Raji (cell line): ENCODE data around the gene YWHAG.

Experiments
- POLR2A ChIP-seq: IDR thresholded peaks from 2 replicates; pipeline ENCODE4 v1.6.1; 2011; ENCODE audit warnings: low read depth, low read length, control low read depth; ENCODE audit not compliant: insufficient read depth

Gene YWHAG

GRCh38 chr7:76356823-76357222 lies 2.0 kb downstream of the YWHAG start:
- no peak for TF ChIP-seq POLR2A

DNA sequence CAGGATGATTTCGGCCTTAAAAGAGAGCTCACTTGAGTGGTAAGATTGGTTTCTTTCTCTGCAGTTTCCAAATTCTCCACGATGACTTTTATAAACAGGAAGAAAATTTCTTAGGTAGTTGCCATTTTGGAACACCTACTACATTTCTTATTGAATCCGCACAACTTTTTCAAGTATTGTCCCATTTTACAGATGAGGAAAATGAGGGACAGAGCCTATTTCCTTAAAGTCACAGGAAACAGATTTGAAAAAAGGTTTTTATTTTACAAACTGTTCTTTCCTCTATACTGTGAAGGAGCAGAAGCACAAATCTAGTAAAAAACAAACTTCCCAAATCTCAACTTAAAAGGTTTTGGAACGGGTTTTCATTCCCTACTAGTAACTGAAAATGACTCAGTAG lies 2.7 kb downstream of the YWHAG start:
- TF ChIP-seq POLR2A: no peak

- TF ChIP-seq POLR2A: no peak
These were observed 3.6 kb downstream of the YWHAG start for GRCh38 chr7:76354981-76355730.

DNA sequence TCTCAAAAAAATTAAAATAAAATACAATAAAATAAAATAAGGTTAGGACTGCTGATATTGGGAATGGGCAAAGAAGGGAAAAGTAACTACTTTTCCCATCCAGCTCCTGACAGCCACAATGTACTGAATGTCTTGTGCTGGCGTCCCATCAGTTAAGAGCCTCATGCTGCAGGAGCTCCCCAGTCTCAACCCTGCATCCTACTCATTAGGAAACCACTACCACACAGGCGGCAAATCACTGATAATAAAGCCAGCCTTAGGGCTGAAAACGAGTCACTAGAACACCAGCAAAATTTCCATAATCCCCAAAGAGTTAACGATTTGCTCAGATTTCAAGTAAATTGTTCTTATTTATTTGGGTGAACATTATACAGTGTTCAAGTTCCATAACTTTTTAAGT lies 4.3 kb downstream of the YWHAG start:
- no peak for TF ChIP-seq POLR2A

DNA sequence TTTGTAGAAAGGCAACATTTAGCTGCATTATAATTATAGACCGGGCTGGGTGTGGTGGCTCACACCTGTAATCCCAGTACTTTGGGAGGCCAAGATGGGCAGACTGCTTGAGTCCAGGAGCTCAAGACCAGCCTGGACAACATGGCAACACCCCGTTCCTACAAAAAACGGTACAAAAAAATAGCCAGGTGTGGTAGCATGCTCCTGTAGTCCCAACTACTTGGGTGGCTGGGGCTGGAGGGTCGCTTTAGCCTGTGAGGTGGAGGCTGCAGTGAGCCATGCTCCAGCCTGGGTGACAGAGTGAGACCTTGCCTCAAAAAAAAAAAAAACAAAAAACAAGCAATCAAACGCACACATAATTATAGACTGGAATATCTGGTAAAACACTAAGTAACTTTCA lies 5.0 kb downstream of the YWHAG start:
- no peak for TF ChIP-seq POLR2A

GRCh38 chr7:76352193-76352592 lies 6.6 kb downstream of the YWHAG start:
- TF ChIP-seq POLR2A: no peak

DNA sequence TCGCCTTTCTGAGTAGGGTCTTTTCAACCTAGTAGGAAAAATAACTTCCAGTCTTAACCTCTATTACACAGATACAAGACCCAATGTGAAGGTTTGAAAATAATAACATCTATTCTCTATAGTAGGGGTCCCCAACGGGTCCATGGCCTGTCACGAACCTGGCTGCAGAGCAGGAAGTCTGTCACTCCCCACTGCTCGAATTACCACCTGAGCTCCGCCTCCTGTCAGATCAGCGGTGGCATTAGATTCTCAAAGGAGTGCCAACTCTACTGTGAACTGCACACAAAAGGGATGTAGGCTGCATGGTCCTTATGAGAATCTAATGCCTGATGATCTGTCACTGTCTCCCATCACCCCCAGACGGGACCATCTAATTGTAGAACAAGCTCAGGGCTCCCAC lies 7.4 kb downstream of the YWHAG start:
- no peak for TF ChIP-seq POLR2A

DNA sequence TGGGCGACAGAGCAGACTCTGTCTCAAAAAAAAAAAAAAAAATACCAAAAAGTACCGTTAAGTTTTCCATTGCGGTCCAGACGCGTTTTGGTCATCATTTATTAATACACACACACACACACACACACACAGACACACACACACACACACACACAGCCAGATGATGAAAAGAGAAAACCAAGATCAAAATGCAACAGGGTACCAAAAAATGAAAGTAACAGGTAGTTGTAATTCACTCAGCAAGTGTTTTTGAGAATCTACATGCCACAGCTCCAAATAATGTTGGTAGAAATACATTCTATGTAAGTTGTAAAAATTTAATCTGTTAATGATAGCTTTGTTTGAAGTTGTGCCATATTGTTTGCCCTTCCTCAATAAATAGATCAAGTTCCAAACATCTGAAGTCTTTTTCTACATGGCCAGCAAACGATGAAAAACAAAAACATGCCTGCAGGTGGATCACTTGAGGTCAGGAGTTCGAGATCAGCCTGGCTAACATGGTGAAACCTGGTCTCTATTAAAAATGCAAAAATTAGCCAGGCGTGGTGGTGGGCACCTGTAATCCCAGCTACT lies 9.4 kb downstream of the YWHAG start:
- TF ChIP-seq POLR2A: no peak

- TF ChIP-seq POLR2A: no peak
These were observed 11.1 kb downstream of the YWHAG start for GRCh38 chr7:76347710-76348109.

GRCh38 chr7:76346778-76347177 lies 12.0 kb downstream of the YWHAG start:
- no peak for TF ChIP-seq POLR2A

GRCh38 chr7:76346097-76346496 lies 12.7 kb downstream of the YWHAG start:
- TF ChIP-seq POLR2A: no peak

- TF ChIP-seq POLR2A: no peak
These were observed 14.9 kb downstream of the YWHAG start for GRCh38 chr7:76343931-76344321.

- no peak for TF ChIP-seq POLR2A
These were observed 15.4 kb downstream of the YWHAG start for GRCh38 chr7:76343294-76343930.

DNA sequence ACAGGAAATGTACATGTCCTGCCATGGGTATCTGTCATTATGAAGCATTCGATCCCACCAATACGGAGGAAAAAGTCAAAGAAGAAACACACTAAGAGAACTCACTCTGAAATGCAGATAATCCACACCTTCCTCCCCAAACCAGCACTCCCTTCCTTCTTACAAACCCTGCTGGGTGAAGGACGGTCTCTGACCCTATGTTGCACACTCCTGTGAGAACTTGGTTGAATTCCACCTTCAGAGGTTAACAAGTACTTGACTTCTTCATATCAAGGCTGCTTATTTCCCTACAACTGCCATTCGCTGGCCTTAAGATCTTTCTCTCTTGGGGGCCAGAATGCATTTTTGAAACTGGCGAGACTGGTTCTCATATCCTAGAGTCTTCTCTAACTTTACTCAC lies 16.6 kb downstream of the YWHAG start:
- TF ChIP-seq POLR2A: no peak

GRCh38 chr7:76340617-76341131 lies 18.1 kb downstream of the YWHAG start:
- no peak for TF ChIP-seq POLR2A
